HL-60 (cell line): ENCODE data around the gene RNF225.

Source experiments
- TF ChIP-seq, protein P1 (sequence below): IDR thresholded peaks from one replicate; pipeline ENCODE4 v1.5.1; 2011; ENCODE audit warnings: low read length, control low read depth, inconsistent platforms; ENCODE audit not compliant: insufficient read depth
- TF ChIP-seq, protein P2 (sequence below): IDR thresholded peaks from 2 replicates; pipeline ENCODE4 v1.6.1; 2012; ENCODE audit warnings: low read depth; ENCODE audit not compliant: insufficient replicate concordance

DNA sequence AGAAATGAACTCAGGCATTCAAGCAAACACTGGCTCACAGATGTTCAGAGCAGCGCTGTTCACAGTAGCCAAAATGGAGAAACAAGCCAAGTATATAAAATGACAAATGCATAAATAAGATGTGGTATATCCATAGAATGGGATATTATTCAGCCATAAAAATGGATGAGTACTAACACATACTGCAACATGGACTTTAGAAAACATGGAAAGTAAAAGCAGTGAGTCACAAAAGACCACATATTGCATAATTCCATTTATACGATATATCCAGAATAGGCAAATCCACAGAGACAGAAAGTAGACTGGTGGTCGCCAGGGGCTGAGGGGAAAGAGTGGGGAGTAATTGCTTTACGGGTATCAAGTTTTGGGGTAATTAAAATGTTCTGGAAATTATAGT, 21.3 kb upstream of the RNF225 start:
- TF ChIP-seq, protein P1, sequence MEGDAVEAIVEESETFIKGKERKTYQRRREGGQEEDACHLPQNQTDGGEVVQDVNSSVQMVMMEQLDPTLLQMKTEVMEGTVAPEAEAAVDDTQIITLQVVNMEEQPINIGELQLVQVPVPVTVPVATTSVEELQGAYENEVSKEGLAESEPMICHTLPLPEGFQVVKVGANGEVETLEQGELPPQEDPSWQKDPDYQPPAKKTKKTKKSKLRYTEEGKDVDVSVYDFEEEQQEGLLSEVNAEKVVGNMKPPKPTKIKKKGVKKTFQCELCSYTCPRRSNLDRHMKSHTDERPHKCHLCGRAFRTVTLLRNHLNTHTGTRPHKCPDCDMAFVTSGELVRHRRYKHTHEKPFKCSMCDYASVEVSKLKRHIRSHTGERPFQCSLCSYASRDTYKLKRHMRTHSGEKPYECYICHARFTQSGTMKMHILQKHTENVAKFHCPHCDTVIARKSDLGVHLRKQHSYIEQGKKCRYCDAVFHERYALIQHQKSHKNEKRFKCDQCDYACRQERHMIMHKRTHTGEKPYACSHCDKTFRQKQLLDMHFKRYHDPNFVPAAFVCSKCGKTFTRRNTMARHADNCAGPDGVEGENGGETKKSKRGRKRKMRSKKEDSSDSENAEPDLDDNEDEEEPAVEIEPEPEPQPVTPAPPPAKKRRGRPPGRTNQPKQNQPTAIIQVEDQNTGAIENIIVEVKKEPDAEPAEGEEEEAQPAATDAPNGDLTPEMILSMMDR = no peak
- TF ChIP-seq, protein P2, sequence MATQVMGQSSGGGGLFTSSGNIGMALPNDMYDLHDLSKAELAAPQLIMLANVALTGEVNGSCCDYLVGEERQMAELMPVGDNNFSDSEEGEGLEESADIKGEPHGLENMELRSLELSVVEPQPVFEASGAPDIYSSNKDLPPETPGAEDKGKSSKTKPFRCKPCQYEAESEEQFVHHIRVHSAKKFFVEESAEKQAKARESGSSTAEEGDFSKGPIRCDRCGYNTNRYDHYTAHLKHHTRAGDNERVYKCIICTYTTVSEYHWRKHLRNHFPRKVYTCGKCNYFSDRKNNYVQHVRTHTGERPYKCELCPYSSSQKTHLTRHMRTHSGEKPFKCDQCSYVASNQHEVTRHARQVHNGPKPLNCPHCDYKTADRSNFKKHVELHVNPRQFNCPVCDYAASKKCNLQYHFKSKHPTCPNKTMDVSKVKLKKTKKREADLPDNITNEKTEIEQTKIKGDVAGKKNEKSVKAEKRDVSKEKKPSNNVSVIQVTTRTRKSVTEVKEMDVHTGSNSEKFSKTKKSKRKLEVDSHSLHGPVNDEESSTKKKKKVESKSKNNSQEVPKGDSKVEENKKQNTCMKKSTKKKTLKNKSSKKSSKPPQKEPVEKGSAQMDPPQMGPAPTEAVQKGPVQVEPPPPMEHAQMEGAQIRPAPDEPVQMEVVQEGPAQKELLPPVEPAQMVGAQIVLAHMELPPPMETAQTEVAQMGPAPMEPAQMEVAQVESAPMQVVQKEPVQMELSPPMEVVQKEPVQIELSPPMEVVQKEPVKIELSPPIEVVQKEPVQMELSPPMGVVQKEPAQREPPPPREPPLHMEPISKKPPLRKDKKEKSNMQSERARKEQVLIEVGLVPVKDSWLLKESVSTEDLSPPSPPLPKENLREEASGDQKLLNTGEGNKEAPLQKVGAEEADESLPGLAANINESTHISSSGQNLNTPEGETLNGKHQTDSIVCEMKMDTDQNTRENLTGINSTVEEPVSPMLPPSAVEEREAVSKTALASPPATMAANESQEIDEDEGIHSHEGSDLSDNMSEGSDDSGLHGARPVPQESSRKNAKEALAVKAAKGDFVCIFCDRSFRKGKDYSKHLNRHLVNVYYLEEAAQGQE = no peak
